GM12875 (cell line): Measurements from ENCODE around the gene ST6GALNAC3.
"Not testable (repeated sequence)": the region's sequence is repeated elsewhere in the genome, so short reads cannot be mapped to it uniquely, and the experiment has no call there.

Experiments used
- H3K4me3 ChIP-seq: one replicate; pipeline ENCODE4 v1.5.1; 2011; ENCODE audit warnings: low read depth, low read length, control low read depth
- CTCF ChIP-seq: IDR thresholded peaks from 2 replicates; pipeline ENCODE4 v1.5.1; 2011; ENCODE audit warnings: low read depth, mild to moderate bottlenecking, control low read depth, inconsistent platforms, low read length, moderate library complexity, borderline replicate concordance; ENCODE audit not compliant: insufficient read depth

The ST6GALNAC3 gene

GRCh38 chr1:76639181-76639580, 564.6 kb downstream of the ST6GALNAC3 start:
- no peak overlapping the region for H3K4me3 ChIP-seq
- no peak for TF ChIP-seq CTCF

GRCh38 chr1:76640092-76640491, 565.5 kb downstream of the ST6GALNAC3 start:
- H3K4me3 ChIP-seq, result no peak overlapping the region
- TF ChIP-seq CTCF, result no peak

- no peak for TF ChIP-seq CTCF
- H3K4me3 ChIP-seq, result no peak overlapping the region
Observed at GRCh38 chr1:76640723-76641122, 566.2 kb downstream of the ST6GALNAC3 start.

DNA sequence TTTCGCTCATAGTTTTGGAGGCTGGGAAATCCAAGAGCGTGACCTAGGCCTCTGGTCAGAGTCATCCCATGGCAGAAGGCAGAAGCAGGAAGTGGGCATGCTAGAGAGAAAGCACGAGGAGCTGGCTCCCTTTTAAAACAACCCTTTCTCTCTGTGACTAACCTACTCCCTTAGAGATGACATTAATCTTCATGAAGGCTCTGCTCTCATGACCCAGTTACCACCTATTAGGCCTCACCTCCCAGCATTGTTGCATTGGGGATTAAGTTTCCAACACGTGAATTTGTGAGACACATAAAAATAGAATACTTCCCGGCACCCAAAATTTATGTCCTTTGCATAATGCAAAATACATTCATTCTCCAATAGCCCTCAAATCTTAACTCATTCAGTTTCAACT, 569.6 kb downstream of the ST6GALNAC3 start:
- TF ChIP-seq CTCF, result no peak
- no peak overlapping the region for H3K4me3 ChIP-seq

DNA sequence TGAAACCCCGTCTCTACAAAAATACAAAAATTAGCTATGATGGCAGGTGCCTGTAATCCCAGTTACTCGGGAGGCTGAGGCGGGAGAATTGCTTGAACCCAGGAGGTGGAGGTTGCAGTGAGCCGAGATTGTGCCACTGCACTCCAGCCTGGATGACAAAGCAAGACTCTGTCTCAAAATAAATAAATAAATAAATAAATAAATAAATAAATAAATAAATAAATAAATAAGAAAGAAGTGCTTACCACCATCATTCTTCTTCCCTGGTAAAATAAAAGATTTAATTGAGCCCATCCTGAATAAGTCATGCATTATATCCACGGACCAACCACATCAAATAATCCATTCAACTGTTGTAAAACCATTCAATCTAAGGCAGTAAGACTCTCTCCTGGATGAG, 578.3 kb downstream of the ST6GALNAC3 start:
- not testable (repeated sequence) for H3K4me3 ChIP-seq

GRCh38 chr1:76657623-76658022, 583.1 kb downstream of the ST6GALNAC3 start:
- TF ChIP-seq CTCF, result no peak
- no peak overlapping the region for H3K4me3 ChIP-seq

GRCh38 chr1:76659171-76659940, 584.8 kb downstream of the ST6GALNAC3 start:
- no peak overlapping the region for H3K4me3 ChIP-seq
- no peak for TF ChIP-seq CTCF
